BE2C (cell line): Measurements from ENCODE around the gene PLA2G4C.

Experiments
- DNase-seq: peaks from one replicate; pipeline ENCODE4 v3.0.0-alpha.2; 2020
- H3K27me3 ChIP-seq: fragments of 250-450 bp; sonication (Bioruptor Pico); 2 replicates; pipeline ENCODE4 v1.5.1; 2020; ENCODE audit warnings: mild to moderate bottlenecking
- H3K36me3 ChIP-seq: fragments of 250-450 bp; sonication (Bioruptor Pico); 2 replicates; pipeline ENCODE4 v1.5.1; 2020; ENCODE audit warnings: mild to moderate bottlenecking
- H3K4me1 ChIP-seq: fragments of 250-450 bp; sonication (Bioruptor Pico); 2 replicates; pipeline ENCODE4 v1.5.1; 2020
- H3K4me3 ChIP-seq: 2 replicates; pipeline ENCODE4 v1.5.1; 2011; ENCODE audit warnings: low read depth, low read length
- H3K9me3 ChIP-seq: fragments of 250-450 bp; sonication (Bioruptor Pico); 2 replicates; pipeline ENCODE4 v1.5.1; 2020
- CTCF ChIP-seq: IDR thresholded peaks from 2 replicates; pipeline ENCODE4 v1.5.1; 2012; ENCODE audit warnings: mild to moderate bottlenecking, low read depth, low read length

PLA2G4C gene

GRCh38 chr19:48148576-48148975, 38.0 kb upstream of the PLA2G4C start:
- H3K4me1 ChIP-seq = no peaks in the 10 kb centered on the region

GRCh38 chr19:48147597-48148175, 37.1 kb upstream of the PLA2G4C start:
- no peaks in the 10 kb centered on the region for H3K9me3 ChIP-seq
- H3K4me1 ChIP-seq = no peaks in the 10 kb centered on the region
- H3K27me3 ChIP-seq = no peaks in the 10 kb centered on the region
- H3K36me3 ChIP-seq = peaks cover 5% of the 10 kb centered on the region
- no peak for DNase-seq
- no peak for TF ChIP-seq CTCF
- H3K4me3 ChIP-seq = no peak overlapping the region

More at GRCh38 chr19:48148576-48148975, 38.0 kb upstream of the PLA2G4C start:
- DNase-seq = no peak
- Histone ChIP-seq H3K4me3 (no peak overlapping the region), H3K9me3 (no peaks in the 10 kb centered on the region), H3K27me3 (no peaks in the 10 kb centered on the region), H3K36me3 (peaks cover 5% of the 10 kb centered on the region)
- no peak for TF ChIP-seq CTCF

GRCh38 chr19:48139053-48139452, 28.4 kb upstream of the PLA2G4C start:
- Histone ChIP-seq H3K4me3 (no peak overlapping the region), H3K36me3 (peaks cover 3% of the 10 kb centered on the region; the same call in 1 of the 2 replicates), H3K4me1 (no peaks in the 10 kb centered on the region), H3K27me3 (no peaks in the 10 kb centered on the region), H3K9me3 (no peaks in the 10 kb centered on the region)
- DNase-seq = no peak
- TF ChIP-seq CTCF = no peak

- Histone ChIP-seq H3K9me3 (no peaks in the 10 kb centered on the region), H3K4me3 (no peak overlapping the region), H3K36me3 (peaks cover 3% of the 10 kb centered on the region; the same call in 1 of the 2 replicates), H3K4me1 (no peaks in the 10 kb centered on the region), H3K27me3 (no peaks in the 10 kb centered on the region)
- DNase-seq = no peak
- no peak for TF ChIP-seq CTCF
Measured at GRCh38 chr19:48137411-48137810, 26.8 kb upstream of the PLA2G4C start.

- Histone ChIP-seq H3K27me3 (no peaks in the 10 kb centered on the region), H3K9me3 (no peaks in the 10 kb centered on the region), H3K4me1 (no peaks in the 10 kb centered on the region), H3K36me3 (peaks cover 3% of the 10 kb centered on the region; the same call in 1 of the 2 replicates), H3K4me3 (no peak overlapping the region)
- DNase-seq = no peak
- no peak for TF ChIP-seq CTCF
Measured at GRCh38 chr19:48136547-48136946, 25.9 kb upstream of the PLA2G4C start.

GRCh38 chr19:48135411-48135810, 24.8 kb upstream of the PLA2G4C start:
- peak overlapping the region; percentile 32 for H3K4me3 ChIP-seq
- TF ChIP-seq CTCF = no peak
- H3K9me3 ChIP-seq = no peaks in the 10 kb centered on the region
- peak; percentile 85 for DNase-seq
- H3K4me1 ChIP-seq = no peaks in the 10 kb centered on the region
- H3K27me3 ChIP-seq = no peaks in the 10 kb centered on the region
- peaks cover 7% of the 10 kb centered on the region; the same call in 1 of the 2 replicates for H3K36me3 ChIP-seq
